ENCODE data around the gene LRRC19.

The LRRC19 gene, protein sequence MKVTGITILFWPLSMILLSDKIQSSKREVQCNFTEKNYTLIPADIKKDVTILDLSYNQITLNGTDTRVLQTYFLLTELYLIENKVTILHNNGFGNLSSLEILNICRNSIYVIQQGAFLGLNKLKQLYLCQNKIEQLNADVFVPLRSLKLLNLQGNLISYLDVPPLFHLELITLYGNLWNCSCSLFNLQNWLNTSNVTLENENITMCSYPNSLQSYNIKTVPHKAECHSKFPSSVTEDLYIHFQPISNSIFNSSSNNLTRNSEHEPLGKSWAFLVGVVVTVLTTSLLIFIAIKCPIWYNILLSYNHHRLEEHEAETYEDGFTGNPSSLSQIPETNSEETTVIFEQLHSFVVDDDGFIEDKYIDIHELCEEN

DNA sequence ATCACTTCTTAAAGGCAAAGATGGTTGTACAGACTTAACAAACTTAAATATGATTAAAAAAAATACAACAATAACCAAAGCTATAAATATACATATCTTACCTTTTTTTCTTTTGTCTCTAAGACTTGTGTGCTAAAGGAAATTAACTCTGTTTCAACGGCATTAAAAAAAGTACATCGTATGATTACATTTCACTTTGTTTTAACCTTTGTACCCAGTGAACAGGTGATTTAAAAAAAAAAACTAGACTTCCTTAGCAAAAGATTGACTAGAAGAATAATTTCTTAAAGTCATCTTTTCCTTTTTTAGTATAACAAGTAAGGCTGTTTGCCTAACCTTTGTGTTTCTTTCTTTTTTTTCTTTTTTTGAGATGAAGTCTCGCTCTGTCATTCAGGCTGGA, at the start of gene LRRC19:
TSS of gene LRRC19 (minus strand) at position 182 of the 400 bp plus-strand sequence. CDS start 5,978 bp downstream, outside the sequence.
- DNase-seq (ENCODE audit: low spot score), result no peak

DNA sequence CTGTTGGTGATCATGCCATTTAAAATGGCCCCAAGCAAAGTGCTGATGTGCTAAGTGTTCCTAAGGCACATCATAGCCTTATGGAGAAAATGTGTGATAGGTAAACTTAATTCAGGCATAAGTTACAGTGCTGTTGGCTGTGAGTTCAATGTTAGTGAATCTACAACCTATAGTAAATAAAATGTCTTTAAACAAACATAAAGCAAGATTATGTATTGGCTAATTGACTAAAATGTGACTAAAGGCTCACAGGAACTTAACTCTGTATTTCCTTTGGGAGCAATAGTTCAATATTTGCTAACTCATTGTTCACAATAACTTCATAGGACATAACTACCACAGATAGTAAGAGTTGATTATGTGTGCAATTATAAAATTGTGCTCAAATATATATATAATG, 49.4 kb upstream of the LRRC19 start:
- no peak for DNase-seq (ENCODE audit: low spot score)

DNA sequence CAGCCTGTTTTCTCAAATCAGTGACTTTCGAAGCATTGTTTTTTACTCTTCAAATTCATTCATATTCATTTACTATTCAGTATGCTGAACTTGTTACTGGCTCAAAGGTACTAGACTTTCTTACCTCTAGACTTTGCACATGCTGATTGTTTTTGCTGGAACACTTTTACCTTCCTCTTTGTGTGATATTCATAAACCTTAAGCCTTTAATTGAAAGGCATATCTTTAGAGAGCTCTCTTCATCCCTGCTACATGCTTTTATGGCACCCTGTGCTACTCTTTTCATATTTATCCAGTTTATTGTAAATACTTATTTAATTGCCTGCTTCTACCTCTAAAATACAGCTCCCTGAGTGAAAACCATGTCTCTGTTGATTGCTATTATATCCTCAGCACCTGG, 48.7 kb upstream of the LRRC19 start:
- DNase-seq (ENCODE audit: low spot score), result no peak

DNA sequence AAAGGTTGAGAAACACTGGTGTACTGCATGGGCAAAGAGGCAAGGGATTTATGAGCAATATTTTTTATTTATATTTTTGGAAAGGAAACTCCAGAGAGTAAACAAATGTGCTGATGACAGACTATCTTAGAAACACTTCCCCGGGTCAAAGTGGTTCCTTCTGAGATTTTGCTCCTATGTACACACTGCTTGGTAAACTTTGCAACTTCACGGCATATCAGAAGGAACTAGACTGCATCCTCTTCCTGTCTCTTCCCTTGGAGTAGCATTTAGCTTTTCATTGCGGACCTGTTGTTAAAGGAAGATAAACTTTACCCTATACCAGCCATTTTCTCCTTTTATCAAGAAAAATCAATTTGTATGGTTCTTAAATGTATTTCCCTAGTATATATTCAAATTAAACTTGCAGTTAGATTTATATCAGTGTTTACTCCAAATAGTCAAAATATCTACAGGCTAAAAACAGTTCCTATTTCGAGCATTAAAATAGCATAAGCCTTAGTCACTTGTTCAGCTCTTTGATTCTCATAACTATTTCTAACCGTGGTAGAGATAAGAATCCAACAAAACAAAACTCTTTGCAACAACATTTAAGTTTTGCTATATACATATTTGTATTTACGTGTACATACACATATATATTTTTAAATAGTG, 48.0 kb upstream of the LRRC19 start:
- no peak for DNase-seq (ENCODE audit: low spot score)

DNA sequence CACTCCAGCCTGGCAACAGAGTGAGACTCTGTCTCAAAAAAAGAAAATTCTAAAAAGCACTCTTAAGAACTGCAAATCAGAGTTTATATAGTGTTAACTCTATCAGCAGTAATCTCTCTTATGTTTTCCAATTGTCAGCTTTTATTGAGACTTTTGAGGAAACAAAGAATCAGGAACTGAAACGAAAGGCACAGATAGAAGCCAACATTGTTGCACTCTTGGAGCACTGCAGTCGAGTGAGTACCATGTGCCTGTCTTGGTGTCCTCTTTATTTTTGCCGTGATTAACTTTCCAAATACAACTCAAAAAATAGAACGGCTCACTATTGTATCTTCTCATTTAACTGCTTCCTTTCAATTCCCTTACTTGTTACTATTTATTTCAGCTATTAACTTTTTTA, 41.7 kb upstream of the LRRC19 start:
- DNase-seq (ENCODE audit: low spot score), result no peak

DNA sequence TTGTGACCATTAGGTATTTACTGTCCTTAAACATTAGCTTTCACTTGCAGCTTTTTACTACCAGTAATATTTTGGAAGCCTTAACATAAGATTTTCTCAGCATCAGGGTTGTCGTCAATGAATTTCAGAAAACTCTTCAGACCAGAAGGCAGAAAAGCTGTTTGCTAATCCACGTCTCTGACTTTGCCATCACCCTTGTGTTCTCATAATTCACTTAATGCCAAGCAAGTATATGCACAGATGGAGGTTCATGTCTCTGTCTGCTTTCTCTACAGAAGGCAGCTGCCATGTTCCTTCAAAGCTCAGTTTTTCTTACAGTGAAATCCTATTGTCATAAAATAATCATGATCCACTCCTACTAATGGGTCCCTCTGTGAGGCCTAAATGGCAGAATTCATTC, 37.7 kb upstream of the LRRC19 start:
- no peak for DNase-seq (ENCODE audit: low spot score)

DNA sequence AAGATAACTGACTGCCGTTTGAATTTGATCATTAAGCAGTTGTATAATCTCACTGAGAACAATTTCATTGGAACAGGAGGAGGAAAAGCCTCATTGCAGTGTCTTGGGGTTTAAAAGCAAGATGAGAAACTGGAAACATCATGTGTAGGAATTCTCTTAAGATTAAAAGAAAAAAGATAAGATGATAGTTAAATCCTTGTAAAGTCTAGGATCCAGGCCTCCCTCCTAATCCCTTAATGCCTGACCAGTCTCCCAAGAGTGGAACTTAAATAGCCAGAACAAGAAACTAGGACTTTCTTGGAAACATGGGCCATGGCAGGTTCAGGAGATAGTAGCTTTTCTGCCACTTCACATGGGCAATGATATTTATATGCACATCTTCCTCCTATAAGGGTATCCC, 37.0 kb upstream of the LRRC19 start:
- no peak for DNase-seq (ENCODE audit: low spot score)

DNA sequence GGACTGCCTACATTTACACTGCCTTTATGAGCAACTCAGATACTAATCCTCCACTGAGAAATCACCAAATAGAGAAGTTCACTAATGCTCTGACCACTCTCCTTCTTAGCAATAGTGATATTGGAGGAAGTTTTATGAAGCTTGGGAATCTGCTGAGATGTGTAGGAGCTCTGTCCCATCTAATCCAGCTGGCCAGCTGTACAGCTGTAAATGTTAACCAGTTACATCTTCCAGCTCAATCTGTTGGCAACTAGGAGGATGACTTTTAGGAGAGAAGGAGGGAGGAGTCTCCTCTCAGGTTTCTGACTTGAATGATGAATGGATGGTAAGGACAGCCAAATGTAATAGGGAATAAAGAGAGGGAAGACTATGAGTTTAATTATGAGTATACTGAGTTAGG, 36.3 kb upstream of the LRRC19 start:
- no peak for DNase-seq (ENCODE audit: low spot score)

DNA sequence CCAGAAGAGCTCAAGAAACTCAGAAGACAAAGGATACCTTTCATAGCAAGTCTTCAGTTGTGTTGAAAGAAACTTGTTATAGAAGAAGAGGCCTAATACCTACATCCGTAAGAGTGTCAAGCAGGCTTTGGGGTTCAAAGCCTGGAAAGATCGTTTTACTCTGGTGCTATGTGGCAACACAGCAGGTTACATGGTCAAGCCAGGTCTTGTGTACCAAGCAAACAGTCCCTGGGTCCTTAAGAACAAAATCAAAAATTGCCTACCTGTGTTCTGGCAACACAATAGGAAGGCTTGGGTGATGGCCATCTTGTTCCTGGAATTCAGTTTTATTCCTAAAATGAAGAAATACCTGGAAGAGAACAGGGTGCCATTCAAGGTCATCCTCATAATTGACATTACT, 32.0 kb upstream of the LRRC19 start:
- no peak for DNase-seq (ENCODE audit: low spot score)

DNA sequence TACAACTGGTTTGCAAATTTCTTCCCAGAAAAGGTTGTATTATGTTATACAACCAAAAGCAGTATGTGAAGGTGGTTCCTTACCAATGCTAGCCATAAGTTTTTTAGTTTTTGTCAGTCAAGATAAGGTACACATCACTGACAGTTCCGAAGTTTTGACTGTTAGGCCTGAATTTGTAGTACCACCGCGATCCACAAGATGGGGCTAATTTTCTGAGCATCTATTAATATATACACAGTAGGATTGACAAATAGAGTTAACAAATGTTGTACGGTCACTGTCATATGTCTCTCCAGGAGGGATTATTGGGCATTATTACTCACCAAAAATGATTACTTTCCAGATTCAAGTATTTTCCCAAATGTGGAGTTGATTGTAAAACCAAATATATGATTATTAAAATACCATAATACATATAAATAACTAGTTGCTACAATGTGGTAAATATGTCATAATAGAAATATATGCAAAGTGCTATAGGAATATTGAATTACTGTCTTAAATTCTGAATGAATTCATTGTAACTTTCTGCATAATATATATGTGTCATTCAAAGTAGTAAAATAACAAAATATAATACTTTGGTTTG, 28.4 kb upstream of the LRRC19 start:
- peak; percentile 44 for DNase-seq (ENCODE audit: low spot score)

DNA sequence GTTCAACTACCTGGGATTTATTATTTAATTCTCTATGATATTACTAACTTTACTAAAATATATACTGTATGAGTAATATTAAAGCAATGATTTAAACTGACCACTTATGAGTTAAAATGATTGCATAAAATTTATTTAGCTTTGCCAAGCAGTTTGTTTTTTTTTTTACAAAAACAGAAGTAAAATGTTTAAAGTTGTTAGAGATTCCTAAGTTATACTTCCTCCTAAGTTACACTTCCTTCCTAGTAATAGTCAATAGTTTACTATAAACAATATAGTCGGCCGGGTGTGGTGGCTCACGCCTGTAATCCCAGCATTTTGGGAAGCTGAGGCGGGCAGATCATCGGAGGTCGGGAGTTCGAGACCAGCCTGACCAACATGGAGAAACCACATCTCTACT, 23.7 kb upstream of the LRRC19 start:
- DNase-seq (ENCODE audit: low spot score), result no peak

DNA sequence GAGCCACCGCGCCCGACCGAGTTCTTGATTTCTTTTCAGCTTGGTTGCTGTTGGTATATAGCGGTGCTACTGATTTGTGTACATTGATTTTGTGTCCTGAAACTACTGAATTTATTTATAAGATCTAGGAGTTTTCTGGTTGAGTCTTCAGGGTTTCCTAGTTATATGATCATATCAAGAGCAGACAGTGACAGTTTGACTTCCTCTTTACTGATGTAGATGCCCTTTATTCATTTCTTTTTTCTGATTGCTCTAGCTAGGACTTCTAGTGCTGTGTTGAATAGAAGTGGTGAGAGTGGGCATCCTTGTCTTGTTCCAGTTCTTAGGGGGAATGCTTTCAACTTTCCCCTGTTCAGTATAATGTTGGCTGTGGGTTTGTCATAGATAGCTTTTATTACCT, 17.4 kb upstream of the LRRC19 start:
- DNase-seq (ENCODE audit: low spot score), result no peak

DNA sequence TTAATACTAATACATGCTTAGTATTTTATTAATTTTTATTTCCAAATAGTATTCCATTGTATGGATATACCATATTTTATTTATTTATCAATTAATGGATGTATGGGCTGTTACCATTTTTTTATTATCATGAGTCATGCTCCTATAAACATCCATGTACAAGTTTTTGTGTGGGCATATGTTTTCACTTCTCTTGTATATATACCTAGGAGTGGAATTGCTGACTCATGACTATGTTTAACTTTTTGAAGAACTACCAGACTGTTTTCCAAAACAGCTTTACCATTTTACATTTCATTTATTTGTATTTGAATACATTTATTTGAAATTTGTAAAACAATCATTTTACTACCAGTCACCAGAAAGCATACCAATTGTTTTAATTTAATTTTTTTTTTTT, 14.1 kb upstream of the LRRC19 start:
- no peak for DNase-seq (ENCODE audit: low spot score)

DNA sequence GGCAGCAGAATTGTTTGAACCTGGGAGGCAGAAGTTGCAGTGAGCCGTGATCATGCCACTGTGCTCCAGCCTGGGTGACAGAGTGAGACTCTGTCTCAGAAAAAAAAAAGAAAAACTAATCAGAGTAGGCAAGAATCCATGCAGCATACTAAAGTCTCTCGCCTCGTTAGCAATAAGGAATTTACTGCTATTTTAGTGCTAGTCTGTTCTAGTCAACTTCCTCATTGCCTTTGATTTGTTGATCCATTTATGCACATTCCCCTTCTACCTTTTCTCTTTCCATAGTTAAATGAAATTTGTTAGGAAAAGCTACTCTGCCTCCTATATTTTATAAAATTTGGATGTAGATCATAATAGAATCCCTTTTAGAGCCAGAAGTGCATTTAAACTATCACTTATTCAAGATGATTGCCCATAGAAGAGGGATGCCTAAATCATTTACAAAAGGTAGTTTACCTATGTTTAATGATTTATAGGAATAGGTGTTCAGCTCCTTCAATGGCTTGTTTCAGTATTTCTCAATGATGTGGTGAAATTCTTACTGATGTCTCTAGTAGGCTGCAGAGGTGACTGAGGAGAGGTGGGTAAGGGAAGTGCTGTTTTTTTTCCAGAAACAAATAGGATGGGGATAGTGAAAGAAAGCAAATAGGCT, 1.9 kb downstream of the LRRC19 start:
- no peak for DNase-seq (ENCODE audit: low spot score)

DNA sequence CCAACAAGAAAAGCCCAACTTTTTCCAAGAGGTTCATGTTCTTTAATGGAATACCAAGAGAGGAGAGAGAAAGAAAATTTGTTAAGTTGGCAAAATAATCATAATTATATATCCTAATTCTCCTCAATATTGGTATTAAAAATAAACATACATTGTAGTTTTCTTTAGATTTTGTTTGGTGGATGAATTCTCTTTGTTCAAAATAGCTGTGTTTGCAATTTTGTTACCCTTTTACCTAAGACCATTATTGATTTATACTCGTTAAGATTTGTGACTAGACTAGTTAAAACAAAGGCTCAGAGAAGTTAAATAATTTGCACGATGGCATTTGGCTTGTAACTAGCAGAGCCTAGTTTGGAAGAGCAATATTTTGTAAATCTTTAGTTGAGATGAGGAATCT, 9.7 kb downstream of the LRRC19 start:
- DNase-seq (ENCODE audit: low spot score), result no peak

DNA sequence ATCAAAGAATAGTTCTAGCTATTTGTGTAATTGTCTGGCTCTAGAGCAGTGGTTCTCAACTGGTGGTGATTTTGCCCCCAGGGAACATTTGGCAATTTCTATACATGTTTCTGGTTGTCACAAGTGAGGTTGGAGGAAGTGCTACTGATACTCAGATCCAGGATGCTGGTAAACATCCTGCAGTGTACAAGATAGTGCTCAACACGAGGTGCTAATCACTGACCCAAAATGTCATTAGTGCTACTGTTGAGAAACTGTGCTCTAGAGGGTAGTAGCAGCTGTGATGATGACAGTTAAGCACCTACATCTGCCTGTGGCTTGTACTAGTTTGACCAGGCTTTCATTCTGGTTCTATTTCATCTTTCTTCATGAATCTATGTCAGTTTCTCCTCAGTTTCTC, 22.1 kb downstream of the LRRC19 start:
- no peak for DNase-seq (ENCODE audit: low spot score)

DNA sequence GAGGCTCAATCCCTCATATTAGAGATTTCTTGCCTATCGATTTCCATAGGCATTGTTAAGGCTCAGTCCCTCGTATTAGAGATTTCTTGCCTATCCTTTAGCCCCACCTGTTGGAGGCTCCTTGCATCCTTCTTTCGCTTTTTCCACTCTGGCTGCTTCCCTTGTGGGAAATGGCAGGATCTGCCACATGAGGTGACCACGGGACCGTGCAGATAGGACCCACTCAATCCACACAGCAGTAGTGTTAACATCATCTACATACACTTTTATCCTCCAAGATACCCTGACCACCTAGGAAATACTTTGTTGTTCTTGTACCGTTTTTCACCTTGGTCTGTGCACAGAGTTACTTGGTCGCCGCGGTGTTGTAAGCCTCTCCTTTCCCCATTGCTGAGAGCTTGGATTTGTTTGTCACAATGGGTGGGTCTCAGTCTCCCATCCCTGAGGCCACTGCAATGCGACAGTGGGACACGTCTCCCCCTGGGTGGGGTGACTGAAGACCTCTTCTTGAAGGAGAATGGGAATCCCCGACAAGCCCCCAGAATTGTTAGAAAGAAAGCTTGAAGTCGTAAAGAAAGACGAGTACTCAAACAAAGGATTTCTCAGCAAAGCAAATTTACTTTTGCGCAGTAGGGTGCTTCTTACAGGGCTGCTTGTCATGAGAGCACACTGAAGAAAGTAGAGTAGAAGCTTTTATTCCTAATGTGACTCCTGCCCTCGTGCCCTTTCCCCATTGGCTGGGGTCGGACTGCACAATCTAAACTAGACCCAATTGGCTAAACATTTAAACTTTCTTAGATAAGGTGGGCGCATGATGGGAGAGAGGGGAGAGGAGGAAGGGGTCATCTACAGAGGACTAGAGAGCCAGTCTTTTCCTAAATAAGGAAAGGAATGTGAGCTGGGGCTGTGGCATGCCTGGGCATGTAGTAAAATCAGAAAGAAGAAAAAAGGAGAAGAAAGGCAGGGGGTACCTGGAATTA, 29.5 kb downstream of the LRRC19 start:
- DNase-seq (ENCODE audit: low spot score), result peak; percentile 16

DNA sequence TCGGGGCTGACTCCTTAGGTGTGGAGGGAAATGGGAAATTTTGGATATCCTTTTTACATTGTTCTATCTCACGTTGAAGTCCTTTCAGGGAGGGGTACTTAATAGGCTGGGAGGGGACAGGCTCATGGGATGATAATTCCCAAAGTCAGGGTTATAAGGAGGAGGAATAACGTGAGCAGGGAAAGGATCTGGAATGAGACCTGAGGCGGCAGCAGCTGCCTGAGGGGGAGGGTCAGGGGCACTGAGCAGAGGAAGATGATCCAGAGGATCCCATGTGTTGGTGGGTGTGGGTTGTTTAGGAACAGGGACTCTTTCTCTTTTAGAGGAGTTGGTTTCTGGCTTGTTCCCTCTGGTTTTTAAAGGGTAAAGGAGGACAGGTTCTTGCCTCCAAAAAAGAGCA, 30.5 kb downstream of the LRRC19 start:
- DNase-seq (ENCODE audit: low spot score), result no peak

DNA sequence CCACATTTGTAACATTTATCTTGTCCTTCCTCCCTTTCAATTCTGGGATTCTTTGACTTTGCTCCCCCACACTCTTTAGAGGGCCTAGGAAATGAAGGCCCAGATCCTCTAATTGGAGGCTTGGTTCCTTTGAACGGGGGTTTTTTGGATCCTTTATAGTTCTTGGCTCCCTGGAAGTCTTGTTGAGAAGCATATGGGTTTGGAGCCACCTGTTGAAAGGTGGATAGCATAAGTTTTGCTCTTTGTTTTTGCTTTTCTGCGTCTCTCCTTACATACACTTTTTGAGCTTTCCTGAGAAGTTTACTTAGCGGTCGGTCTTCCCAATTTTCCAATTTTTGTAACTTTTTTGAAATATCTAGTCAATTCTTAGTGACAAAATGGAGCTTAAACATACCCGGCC, 31.5 kb downstream of the LRRC19 start:
- no peak for DNase-seq (ENCODE audit: low spot score)

DNA sequence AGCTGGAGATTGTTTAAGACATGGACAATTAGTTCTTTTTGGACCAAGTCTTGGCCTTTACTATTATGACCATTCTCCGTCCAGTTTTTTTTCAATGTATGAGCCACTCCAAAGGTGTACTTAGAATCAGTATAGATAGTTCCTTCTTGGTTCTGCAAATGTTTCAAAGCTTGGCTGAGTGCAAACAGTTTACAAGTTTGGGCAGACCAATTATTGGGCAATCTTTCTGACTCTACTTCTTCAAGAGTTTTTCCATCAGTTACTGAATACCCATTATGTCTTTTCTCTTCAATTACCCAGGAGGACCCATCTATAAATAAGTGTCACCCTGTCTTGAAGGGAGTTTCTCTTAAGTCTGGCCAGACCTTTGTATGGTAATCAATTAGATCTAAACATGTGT, 33.8 kb downstream of the LRRC19 start:
- DNase-seq (ENCODE audit: low spot score), result no peak

DNA sequence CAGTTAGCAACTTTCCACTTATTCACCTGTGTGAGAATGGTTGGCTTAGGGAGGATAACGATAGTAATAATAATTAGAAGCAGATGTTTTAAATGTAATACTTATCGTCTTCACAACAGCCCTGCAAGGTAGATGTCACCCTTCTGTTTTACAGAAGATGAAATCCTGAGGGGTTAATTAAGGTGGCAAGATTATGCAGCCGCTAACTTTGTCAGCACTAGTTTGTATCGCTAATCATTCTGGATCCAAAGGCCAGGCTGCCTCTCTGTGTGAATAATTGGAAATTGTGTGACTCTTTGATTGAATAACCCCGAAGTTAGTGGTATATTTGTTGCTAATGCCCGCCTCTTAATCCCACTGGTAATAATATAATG, 48.6 kb downstream of the LRRC19 start:
- no peak for DNase-seq (ENCODE audit: low spot score)
